NCI-H526 treated with DMSO at 0.1 percent for 48 hours (cell line): ENCODE measurements around the gene ATG7.
A peak's percentile ranks its signal among the peaks of the same experiment; 100 is the strongest.

Experiments
- DNase-seq: peaks from one replicate; lab custom pipeline; 2025; lab: John Stamatoyannopoulos, UW

The ATG7 gene

DNA sequence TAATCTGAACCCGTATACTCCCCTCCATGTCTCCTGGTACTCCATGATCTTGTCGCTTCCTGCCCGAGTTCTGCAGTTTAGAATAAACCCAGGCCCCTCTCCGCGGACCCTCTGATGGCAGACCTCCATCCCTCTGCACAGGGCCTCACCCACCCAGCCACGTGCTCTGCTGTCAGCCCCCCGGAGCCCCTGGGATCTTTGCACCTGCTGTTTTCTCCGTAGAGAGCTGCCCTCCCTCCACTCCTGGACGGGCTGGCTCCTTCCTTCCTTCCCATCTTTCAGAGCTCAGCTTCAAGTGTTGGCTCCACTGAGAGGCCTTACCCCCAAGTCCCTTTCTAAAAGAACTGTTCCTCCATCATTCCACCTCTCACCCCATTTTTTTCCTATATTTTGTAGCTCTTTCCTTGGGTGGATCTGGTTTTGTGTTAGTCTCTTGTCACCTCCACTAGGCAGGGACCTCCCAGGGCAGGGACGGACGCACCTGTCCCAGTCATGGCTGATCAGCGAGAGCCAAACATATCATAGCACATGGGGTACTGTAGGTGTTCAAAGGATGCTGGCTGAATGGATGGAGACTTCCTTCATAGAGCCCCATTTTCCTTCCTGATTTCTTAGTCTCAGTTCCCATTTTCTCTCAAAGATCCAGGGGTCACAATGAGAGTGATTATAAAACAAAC lies 264.9 kb downstream of the ATG7 start:
- DNase-seq, result no peak

DNA sequence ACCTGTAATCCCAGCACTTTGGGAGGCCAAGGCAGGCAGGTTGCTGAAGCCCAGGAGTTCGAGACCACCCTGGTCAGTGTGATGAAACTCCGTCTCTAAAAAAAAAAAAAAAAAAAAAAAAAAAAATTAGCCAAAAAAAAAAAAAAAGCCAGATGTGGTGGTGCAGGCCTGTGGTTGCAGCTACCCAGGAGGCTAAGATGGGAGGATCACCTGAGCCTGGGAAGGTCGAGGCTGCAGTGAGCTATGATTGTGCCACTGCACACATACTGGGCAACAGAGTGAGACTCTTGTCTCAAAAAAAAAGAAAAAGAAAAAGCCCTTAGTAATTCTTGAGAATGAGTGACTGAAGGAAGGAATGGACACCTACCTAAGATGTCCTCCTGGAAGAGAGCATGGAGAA lies 266.4 kb downstream of the ATG7 start:
- DNase-seq, result no peak

DNA sequence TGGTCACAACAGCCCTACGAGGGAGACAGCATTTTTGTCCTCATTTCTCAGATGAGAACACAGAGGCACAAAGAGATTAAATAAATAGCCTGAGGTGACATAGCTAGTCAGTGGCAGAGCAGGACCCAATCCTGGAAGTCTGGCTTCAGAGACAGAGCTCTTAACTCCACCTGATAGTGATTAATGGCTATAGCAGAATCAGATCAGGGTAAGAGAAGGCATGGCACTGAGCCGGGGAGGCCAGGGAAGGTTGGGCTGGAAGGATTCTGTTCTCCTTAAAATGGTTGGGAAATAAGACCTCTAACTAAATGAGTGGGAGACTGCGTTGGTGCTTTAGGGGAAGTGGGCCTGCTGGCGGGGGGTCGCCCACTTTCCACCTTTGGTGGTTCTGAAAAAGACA lies 267.0 kb downstream of the ATG7 start:
- no peak for DNase-seq

DNA sequence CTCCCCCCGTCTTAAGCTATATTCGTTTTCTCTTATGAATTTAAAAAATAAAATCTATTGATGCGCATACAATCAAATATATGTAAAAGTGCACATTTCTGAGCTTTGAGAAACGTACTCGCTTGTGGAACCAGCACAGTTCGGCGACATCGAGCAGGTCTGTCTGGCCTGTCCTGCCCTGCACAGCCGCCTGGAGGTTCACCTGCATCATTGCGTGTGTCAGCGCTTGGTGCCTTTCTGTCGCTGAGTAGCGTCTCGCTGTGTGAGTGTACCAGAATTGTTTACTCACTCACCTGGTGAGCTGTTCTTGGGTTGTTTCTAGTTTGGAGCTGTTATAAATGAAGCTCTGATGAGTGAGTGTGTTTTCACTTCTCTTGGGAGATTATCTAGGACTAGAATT lies 267.5 kb downstream of the ATG7 start:
- no peak for DNase-seq

DNA sequence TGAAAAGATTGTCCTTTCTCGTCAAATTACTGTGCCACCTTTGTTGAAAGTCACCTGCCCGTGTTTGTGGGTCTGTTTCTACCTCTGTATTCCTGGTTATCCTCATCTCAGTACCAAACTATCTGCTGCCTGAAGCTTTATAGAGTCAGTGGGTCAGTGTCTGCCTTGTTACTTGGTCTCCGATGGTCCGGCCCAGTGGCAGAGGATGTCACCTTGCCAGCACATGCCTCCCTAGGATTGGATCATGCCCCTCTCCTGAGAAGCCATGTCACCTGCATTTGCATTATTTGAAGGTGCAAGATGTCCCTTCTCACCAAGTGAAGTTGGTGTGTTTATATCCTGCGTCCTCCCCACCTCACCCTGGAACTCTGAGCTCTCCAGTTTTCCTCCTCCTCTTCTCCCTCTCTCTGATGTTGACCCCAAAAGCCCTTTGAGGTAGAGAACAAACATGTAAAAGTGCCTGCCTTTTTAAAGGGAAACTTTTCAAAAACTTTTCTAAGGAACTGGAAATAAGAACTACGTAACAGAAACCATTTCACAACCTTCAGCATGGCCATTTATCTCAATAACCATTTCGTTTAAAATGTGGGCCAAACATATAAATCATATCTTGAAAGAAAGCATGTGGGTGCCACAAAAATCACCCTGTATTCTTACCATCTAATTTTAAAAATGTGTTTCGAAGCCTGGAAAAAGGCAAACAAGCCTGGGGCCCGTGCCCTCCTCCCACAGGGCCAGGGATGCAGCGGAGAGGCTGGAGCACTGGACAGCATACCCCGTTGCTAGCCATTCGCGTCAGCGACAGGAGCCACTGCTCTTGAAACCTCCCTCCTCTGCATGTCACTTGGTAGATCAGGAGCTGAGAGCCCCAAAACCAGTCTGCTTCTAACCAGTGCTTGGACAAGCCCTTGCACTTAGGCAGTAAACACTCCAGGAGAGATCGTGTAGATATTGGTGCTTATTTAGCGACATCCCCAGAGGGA lies 269.4 kb downstream of the ATG7 start:
- DNase-seq, result no peak

DNA sequence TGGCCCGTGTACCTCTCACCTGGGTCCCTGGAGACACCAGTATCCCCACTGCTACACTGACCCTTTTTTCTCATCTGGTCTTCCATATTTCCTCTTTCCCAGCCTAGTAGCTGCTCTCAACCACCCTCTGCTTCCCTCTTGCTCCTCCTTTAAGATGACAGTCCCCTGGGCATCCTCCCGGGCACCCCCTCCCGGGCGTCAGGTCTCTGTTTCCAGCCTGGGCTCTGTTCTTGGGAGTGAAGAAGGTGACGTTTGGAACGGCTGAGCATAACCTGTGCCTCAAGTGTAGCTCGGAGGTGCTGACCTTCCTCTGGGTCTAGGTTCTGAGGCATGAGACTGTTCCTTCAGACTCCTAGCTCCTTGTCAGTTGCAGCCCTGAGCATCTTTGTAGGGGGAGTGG lies 270.4 kb downstream of the ATG7 start:
- no peak for DNase-seq

DNA sequence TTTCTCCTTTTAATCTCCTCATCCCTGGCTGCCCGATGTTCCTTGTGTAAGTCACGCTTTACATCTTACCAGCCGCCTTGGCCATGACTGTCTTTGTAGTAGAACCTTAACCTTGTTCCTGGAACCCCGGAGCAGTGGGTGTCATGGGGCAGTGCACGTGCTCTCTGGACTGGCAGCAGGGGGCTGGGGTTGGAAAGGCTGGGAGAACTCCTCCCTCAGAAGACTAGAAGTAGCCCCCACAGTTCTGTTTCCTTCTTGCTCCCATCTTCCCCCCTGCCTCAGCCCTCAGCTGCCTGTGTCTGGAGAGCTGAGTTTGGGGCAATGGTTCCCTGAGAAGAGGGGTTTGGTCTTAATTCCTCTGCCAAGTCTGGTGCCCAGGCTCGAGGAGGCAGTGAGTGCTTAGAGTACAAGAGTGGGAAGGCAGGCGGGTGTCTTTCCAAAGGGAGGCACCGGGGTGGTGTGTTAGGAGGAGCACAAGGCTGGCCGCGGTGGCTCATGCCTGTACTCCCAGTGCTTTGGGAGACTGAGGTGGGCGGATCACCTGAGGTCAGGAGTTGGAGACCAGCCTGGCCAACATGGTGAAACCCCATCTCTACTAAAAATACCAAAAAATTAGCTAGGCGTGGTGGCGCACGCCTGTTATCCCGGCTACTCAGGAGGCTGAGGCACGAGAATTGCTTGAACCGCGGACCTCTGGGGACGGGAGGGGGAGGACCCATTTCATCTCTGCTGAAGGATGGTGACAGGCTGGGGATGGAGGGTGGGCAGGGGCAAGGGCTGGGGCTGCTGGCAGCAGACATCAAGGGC lies 271.1 kb downstream of the ATG7 start:
- DNase-seq, result no peak

DNA sequence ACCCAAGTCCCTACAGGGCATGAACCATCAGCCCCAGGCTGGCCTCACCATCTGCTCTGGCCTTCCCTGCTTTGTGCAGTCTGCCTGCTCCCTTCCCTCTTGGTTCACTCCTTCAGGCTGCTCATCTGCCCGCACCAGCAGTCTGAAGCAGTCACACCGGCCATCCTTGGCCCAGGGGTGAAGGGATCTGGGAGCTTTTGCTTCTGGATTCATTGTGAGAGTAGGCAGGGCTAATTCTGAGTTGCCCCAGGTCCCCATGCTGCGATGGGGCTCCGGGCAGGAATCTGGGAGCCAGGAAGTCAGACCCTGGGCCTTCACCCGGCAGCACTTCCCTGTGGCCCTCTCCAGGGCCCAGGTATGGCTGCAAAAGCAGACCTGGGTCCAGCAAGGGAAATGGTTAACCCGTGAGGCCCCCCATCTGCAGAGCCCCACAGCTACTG lies 271.8 kb downstream of the ATG7 start:
- no peak for DNase-seq

DNA sequence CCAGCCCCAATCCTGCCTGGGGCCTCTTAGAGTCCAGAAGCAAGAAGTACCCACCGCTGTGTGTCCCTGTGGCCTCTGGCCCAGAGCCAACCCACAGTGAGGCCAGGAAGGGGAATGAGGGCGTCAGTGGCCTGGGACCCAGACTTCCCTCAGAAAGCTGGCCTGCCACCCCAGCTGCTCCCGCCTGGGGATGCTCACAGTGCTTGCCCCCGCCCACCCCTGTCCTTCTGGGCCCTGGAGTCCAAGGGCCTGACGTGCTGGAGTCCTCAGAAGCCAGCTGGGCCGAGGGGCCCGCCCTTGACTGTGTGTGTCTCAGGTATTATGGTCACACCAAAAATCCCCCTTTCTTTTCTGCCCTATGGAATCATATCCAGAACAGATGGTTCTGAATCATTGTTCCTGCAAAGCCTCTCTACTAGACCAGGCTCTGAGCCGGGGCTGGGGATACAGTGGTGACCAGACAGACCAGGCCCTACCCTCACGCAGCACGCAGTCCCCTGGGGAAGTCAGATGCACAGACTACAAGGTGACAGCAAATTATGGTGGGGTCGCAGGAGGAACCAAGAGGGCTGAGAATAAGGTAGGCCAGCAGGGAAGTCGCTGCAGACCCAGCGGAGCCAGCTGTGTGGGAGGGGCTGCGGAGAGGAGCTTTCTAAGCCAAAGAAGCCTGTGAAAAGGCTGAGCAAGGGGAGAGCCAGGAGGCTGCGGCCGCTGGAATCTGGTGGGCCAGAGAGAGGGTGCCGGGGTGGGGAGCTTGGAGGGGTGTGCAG lies 272.4 kb downstream of the ATG7 start:
- no peak for DNase-seq

DNA sequence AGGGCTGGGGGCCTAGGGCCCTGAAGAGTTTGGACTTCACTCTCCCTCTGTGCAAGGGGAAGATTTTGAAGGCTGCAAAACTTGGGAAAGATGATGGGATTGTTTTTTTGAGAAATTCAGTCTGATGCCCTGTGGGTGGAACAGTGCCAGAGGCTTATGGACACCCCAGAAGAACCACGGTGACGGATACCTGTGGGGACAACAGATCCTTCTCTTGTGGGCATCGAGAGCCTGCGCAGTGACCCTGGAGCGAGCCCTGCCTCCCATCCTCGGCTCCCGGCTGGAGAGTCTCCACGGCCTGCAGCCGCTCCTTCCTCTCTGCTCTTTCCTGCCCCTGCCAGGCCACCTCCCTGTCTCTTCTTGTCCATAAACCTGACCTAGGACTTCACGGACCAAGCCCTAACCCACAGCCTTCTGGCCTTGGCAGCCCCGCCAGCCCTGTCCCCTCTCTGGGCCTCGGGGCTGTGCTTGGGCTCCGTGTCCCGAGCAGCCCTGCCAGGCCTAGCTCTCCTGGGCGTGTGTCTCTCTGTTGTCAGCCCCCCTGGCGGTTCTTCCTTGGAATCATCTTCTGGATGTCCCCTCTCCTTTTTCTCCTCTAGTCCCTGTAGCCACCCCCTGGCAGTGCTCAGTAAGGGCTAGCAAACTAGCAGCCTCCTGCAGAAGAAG lies 273.1 kb downstream of the ATG7 start:
- no peak for DNase-seq

DNA sequence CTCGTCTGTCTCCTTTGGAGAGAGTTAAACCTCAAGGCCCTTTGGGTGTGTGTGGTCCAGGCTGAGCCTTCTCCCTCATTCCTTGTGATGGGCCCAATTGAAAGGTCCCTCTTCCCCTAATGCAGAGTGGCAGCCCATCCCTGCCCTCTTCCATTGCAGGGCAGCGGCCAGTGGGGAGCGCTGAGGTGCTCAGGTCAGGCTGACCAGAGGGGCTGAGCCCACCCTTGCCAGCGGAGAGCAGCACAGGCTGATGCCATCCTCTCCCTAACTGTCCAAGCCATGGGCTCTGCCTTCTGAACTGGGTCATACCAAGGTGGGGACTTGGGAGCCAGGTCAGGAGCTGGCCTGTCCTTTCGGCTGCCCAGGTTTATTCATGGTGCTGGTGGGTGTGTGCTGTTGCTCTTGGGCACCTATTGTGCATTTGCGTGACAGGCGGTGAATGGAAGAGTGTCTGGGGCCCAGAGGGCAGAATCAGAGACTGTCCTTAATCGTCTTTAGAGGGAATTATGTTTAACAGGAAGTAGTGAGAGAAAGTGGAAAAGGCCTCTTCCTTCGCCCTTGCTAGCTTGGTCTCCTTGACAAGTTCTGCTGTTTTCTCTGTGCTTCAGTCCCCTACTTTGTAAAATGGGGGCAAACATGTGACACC lies 274.6 kb downstream of the ATG7 start:
- no peak for DNase-seq

DNA sequence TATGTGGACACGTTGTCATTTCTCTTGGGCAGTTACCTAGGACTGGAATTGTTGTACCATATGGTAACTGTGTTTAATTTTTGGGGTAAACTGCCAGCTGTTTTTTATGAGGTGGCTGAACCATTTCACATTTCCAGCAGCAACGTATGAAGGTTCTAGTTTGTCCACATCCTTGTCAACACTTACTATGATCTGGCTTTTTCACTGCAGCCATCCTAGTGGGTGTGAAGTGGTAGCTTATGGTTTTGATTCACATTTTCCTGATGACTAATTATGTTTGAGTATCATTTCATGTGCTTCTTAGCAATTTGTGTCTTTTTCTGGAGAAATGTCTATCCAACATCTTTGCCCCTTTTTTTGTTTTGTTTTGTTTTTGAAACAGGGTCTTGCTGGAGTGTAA lies 275.3 kb downstream of the ATG7 start:
- DNase-seq, result no peak

DNA sequence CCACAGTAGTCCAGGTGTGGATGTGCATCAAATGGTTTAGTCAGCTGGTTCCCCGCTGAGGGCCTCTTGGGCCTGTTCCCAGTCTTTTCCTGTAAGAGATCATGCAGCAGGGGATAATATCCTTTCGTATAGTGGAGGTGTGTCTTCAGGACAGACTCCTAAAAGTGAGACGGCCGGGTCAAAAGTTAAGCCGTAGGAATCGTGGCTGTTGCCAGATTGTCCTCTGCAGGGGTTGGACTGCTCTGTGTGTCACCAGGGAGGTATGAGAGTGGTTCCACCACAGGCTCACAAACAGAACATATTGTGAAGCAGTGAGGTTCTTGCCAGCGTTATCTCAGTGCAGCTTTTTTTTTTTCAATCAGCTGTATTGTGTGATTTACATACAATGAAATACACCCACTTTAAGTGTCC lies 276.5 kb downstream of the ATG7 start:
- DNase-seq, result no peak

DNA sequence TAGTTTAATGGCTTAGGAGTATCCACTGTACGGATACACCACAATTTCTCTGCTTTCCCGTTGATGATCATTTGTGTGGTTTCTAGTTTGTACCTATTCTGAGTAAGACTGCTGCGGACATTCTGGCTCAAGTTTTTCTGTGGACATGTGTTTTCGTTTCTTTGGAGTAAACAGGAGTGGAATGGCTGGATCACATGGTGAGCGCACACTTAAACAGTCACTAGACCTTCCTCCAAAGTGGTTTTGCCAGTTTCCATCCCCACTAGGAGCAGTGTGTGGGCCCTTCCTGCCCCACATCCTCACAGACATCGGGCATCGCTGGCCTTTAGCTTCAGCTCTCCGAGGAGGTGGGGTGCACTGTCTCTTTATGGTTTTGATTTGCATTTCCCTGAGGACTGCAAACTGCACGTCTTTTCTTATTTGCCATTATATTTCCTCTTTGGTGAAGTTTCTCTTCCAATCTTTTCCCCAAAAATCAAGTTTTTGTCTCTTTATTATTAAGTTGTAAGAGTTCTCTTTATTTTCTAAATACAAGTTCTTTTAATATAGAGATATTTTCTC lies 277.5 kb downstream of the ATG7 start:
- DNase-seq, result peak; percentile 55

DNA sequence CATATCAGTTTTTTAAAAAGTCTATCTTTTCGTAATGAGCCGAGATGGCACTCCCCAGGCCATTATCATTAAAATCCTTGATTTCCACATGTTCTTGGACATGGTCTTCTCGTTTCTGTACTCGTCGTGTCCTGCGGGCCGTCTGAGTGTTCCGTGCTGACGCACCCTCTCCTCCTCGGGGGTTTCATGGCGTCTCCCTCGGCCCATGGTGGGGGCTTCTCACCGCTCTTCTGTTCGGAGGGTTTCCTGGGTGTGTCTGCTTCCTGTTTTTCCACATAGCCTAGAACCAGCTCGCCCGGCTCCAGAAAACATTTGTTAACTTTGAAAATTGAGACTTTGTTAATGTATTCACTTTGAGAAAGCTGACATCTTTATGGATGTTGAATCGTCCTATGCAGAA lies 278.8 kb downstream of the ATG7 start:
- no peak for DNase-seq

DNA sequence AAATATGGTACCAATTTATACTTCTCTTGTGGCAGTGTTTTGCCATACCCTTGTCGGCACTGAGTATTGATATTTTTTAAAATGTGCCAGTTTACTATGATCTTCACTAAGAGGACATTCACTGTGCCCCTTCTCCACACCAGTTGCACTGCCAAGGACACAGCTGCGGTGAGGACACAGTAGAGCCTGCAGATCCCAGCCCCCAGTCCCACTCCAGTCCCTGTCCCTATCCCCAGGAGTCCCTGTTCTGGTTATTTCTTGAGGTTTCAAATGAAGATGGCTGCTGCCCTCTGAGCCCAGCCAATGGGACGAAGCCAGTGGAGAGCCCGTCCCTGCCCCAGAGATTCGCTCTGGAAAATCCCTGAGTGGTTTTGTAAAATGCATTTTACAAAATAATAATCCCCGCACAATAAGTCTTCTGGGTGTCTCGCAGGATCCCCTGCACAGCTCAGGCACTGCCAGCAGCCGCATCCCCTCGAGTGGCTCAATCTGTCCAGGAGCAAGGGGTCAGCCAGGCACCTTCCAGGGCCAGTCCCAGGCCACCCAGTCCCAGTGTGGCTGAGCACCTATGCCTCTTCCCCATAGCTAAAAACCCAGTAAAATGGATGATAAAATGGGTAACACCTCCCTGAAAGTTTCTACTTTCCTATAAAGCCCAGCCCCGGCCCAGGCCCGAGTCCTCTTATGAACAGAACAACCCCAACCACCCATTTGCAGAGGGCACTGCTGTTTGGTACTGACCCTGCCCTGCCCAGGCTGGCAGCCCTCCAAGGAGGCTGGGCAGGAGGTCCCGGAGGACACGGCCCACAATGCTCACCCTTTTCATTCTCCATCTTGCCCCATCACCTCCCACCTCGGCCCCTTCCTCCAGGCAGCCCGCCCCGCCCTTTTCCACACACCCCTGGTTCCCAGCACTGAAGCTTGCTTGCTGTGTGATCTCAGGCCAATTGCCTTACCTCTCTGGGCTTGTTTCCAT lies 280.4 kb downstream of the ATG7 start:
- no peak for DNase-seq

DNA sequence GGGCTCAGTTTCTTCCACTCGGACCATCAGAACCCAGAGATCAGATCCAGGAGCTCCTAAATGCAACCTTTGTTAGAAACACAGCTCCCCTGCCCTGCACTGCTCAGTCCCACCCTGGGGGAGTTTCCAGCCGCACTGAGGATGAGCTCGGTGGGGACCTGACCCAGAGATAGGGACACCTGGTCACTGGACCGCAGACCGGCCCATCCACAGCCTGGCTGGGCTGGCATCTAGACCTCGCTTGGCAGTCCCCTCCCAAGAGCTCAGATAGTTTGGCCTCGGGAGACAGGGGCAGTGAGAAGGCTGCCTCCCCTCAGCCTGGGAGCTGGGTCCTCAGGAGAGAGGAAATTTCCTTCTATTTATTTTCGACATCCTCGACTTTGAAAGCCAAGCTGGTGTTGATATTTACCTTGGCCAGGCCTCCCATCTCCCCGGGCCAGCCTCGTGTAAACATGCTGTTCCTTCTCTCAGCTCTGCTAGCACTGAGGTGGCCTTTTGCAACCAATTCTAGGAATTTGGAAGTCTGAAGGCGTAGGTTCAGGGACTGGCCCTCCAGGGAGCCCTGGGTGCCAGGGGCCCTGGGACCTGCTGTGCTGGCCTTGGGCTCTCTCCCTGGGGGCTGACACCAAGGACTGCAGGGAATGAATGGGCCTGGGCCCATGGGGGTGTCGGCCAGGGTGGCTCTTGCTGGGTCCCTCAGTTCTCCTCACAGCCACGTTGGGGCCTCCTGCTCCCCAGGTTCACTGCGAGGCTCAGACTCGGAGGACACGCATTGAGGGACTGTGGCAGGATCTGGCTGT lies 281.4 kb downstream of the ATG7 start:
- DNase-seq, result no peak

DNA sequence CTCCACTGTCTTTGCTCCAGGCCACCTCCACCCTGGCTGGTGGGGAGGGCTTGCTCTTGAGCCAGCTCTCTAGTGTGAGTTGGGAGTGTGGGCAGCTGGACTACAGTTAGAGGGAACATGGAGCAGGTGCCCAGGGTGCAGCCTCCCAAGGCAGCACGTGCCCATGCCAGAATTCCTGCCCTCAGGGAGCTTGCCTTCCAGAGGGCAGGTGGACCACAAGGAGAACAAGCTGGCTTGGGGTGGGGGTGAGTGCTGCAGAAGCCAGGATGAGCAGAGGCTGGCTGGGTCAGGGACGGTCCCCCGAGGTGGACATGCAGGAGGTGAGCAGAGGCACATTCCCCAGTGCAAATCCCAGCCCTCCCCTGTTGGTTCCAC lies 282.0 kb downstream of the ATG7 start:
- DNase-seq, result no peak
